MM.1S (cell line): ENCODE results near the gene KMT2D.

Experiments
- DNase-seq: peaks from one replicate; pipeline ENCODE4 v3.0.0-alpha.2; 2015
- H2AFZ ChIP-seq: fragments of 300-600 bp; sonication (generic); 2 replicates; pipeline ENCODE4 v1.6.0; 2016; ENCODE audit warnings: antibody characterized with exemption, low read length
- H3F3A ChIP-seq: fragments of 300-600 bp; sonication (generic); 2 replicates; pipeline ENCODE4 v1.6.1; 2016; ENCODE audit warnings: mild to moderate bottlenecking, antibody characterized with exemption, low read length, moderate library complexity, mixed read lengths; ENCODE audit not compliant: insufficient read depth
- H3K27ac ChIP-seq: fragments of 300-600 bp; sonication (generic); 2 replicates; pipeline ENCODE4 v1.5.1; 2016; ENCODE audit warnings: mild to moderate bottlenecking, low read length
- H3K27me3 ChIP-seq: fragments of 300-600 bp; sonication (generic); replicated peaks from 2 replicates; pipeline ENCODE4 v1.6.0; 2016; ENCODE audit warnings: low read length; ENCODE audit not compliant: insufficient read depth
- H3K36me3 ChIP-seq: fragments of 300-600 bp; sonication (generic); replicated peaks from 2 replicates; pipeline ENCODE4 v1.6.1; 2016; ENCODE audit warnings: mild to moderate bottlenecking, low read length, mixed read lengths; ENCODE audit not compliant: insufficient read depth
- H3K4me1 ChIP-seq: fragments of 300-600 bp; sonication (generic); 2 replicates; pipeline ENCODE4 v1.6.1; 2016; ENCODE audit warnings: low read length, mixed read lengths
- H3K4me2 ChIP-seq: fragments of 300-600 bp; sonication (generic); 2 replicates; pipeline ENCODE4 v1.6.0; 2016; ENCODE audit warnings: low read depth, low read length
- H3K4me3 ChIP-seq: fragments of 300-600 bp; sonication (generic); 2 replicates; pipeline ENCODE4 v1.5.1; 2016; ENCODE audit warnings: low read length, mixed read lengths
- H3K79me2 ChIP-seq: fragments of 300-600 bp; sonication (generic); 2 replicates; pipeline ENCODE4 v1.6.1; 2016; ENCODE audit warnings: mixed run types, low read length, mixed read lengths
- H3K9ac ChIP-seq: fragments of 300-600 bp; sonication (generic); 2 replicates; pipeline ENCODE4 v1.6.1; 2016; ENCODE audit warnings: low read length, mixed read lengths
- H3K9me2 ChIP-seq: fragments of 300-600 bp; sonication (generic); replicated peaks from 2 replicates; pipeline ENCODE4 v1.6.1; 2016; ENCODE audit warnings: mild to moderate bottlenecking, low read length, mixed read lengths; ENCODE audit not compliant: insufficient read depth
- H3K9me3 ChIP-seq: fragments of 300-600 bp; sonication (generic); replicated peaks from 2 replicates; pipeline ENCODE4 v1.6.1; 2016; ENCODE audit warnings: mild to moderate bottlenecking, low read length, mixed read lengths; ENCODE audit not compliant: insufficient read depth
- H4K20me1 ChIP-seq: fragments of 300-600 bp; sonication (generic); 2 replicates; pipeline ENCODE4 v1.6.1; 2016; ENCODE audit warnings: mild to moderate bottlenecking, low read length, moderate library complexity, mixed read lengths; ENCODE audit not compliant: insufficient read depth
- EZH2 ChIP-seq: fragments of 300-600 bp; sonication (generic); optimal IDR thresholded peaks from 2 replicates; pipeline ENCODE3; 2017; ENCODE audit warnings: low read depth, mild to moderate bottlenecking, antibody characterized with exemption, low read length, mixed read lengths
- EZH2phosphoT487 ChIP-seq: fragments of 300-600 bp; sonication (generic); IDR thresholded peaks from 2 replicates; pipeline ENCODE4 v1.6.1; 2018; ENCODE audit warnings: antibody characterized with exemption, low read length
- TF ChIP-seq, protein P1 (sequence below): fragments of 300-600 bp; sonication (generic); IDR thresholded peaks from 2 replicates; pipeline ENCODE4 v1.5.1; 2016; ENCODE audit warnings: antibody characterized with exemption, low read length, mixed read lengths

The KMT2D gene

DNA sequence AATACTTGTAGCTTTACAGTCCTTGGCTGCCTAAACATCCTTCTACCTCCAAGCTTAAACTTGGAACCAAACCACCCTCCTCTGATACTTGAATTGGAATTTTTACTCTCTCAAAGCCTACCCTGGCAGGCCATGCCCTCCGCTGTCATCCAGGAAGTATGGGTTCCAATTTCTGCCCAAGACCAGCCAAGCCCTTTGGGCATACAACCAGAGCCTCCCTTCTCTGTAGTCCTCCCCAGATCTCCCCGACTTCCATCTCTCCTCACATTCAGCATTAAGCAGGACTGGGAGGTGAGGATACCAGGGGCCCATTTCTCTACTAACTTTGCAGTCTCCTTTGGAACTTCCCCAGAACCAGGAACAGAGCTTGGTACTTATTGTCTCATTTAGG lies 34.4 kb upstream of the KMT2D start:
- H3K27me3 ChIP-seq: peaks cover 54% of the 10 kb centered on the region
- no peaks in the 10 kb centered on the region for H3F3A ChIP-seq
- H2AFZ ChIP-seq: no peak overlapping the region
- H3K36me3 ChIP-seq: no peaks in the 10 kb centered on the region
- H3K9ac ChIP-seq: no peak overlapping the region
- H3K9me3 ChIP-seq: no peaks in the 10 kb centered on the region
- no peak overlapping the region for H3K4me3 ChIP-seq
- H3K79me2 ChIP-seq: no peaks in the 10 kb centered on the region
- H3K4me1 ChIP-seq: no peaks in the 10 kb centered on the region
- H3K27ac ChIP-seq: no peak overlapping the region
- H3K9me2 ChIP-seq: no peaks in the 10 kb centered on the region
- DNase-seq: no peak
- TF ChIP-seq, protein P1, sequence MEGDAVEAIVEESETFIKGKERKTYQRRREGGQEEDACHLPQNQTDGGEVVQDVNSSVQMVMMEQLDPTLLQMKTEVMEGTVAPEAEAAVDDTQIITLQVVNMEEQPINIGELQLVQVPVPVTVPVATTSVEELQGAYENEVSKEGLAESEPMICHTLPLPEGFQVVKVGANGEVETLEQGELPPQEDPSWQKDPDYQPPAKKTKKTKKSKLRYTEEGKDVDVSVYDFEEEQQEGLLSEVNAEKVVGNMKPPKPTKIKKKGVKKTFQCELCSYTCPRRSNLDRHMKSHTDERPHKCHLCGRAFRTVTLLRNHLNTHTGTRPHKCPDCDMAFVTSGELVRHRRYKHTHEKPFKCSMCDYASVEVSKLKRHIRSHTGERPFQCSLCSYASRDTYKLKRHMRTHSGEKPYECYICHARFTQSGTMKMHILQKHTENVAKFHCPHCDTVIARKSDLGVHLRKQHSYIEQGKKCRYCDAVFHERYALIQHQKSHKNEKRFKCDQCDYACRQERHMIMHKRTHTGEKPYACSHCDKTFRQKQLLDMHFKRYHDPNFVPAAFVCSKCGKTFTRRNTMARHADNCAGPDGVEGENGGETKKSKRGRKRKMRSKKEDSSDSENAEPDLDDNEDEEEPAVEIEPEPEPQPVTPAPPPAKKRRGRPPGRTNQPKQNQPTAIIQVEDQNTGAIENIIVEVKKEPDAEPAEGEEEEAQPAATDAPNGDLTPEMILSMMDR: no peak
- TF ChIP-seq EZH2phosphoT487 (no peak), EZH2 (no peak)
- no peaks in the 10 kb centered on the region for H4K20me1 ChIP-seq
- H3K4me2 ChIP-seq: no peak overlapping the region

DNA sequence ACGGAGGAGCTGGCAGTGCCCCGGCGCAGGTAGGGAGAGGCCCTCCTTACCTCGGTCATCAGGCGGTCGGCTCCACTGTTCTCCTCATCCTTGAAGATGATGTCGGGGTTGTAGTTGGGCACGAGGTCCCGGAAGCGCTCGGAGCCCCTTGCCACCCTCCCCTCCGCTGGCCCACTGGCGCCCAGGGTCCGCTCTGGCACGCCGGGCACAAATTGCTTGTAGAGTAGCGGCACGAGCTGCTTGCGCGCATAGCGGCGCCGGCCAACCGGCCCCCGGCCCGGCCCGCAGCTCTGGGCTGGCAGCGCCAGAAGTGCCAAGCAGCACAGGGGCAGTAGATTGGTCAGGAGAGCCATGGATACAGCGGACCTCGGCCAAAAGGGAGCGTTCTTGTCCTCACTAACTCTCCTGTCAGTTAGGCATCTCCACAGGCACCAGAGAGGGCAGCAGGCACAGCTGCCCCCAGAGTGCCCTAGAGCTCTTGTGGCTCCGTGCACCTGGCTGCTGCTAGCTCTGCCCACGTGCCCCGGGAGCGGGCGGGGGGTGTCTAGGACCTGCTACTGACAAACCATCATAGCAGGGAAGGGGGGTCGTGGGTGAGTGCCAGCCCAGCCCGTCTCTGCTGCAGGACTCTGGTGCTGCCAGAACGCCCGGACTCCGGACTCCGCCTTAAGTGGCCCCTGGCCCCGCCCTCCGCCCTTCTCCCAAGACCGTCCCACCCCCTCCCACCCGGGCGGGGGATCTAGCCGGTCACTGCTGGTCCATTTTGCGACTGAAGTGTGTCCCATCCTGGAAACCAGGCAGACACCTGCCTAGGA lies 33.8 kb upstream of the KMT2D start, which contains the start of gene DHH:
Gene DHH (minus strand): TSS at position 642 of the 815 bp plus-strand sequence. CDS start 289 bp downstream, at position 353.
- Histone ChIP-seq H3K9me2 (no peaks in the 10 kb centered on the region), H3K4me3 (no peak within 1 kb of the TSS), H3K4me1 (no peaks in the 10 kb centered on the region), H3K4me2 (peak within 1 kb of the TSS; percentile 10; the same call in 1 of the 2 replicates), H3K79me2 (no peaks in the 10 kb centered on the region), H3F3A (no peaks in the 10 kb centered on the region), H3K36me3 (no peaks in the 10 kb centered on the region), H3K27me3 (peaks cover 60% of the 10 kb centered on the region), H4K20me1 (no peaks in the 10 kb centered on the region), H3K9me3 (no peaks in the 10 kb centered on the region), H2AFZ (no peak within 1 kb of the TSS), H3K27ac (no peak within 1 kb of the TSS), H3K9ac (no peak within 1 kb of the TSS)
- TF ChIP-seq, protein P1: no peak
- TF ChIP-seq EZH2 (no peak), EZH2phosphoT487 (no peak)
- DNase-seq: no peak

DNA sequence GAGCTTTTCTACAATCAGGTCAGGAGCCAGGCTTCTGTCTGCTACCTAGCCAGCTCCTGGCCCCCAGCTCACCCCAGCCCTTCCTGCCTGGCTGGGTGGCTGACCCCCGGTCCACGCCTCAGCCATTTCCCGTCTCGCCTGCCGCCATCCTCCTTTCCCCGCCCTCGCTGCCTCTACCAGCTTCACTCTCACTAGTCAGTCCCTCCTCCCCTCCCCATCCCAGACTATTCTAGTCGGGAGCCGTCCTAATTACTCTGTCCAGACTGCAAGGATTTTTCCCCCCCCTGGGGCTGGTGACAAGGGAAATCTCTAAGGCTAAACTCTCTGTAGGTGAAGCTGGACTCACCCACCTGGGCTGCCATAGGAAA lies 33.2 kb upstream of the KMT2D start:
- Histone ChIP-seq H3K9me2 (no peaks in the 10 kb centered on the region), H3K4me1 (no peaks in the 10 kb centered on the region), H3F3A (no peaks in the 10 kb centered on the region), H3K9ac (no peak overlapping the region), H3K4me2 (no peak overlapping the region), H3K4me3 (no peak overlapping the region), H3K79me2 (no peaks in the 10 kb centered on the region), H3K27me3 (peaks cover 66% of the 10 kb centered on the region), H2AFZ (no peak overlapping the region), H3K27ac (no peak overlapping the region), H3K9me3 (no peaks in the 10 kb centered on the region), H4K20me1 (no peaks in the 10 kb centered on the region), H3K36me3 (no peaks in the 10 kb centered on the region)
- DNase-seq: no peak
- TF ChIP-seq EZH2phosphoT487 (no peak), EZH2 (no peak)
- TF ChIP-seq, protein P1: no peak
